Activated naive CD8-positive, alpha-beta T cell treated with anti-CD3 and anti-CD28 coated beads, Interleukin-2, amount 50 U/mL, for 24 hours (primary cell): ENCODE data around the gene ELAVL2.

Experiments
- ATAC-seq: fragments of 150-1000 bp; cut with Tn5 transposase; one replicate; pipeline ENCODE4 v1.10.0; 2021
- DNase-seq: peaks from one replicate; pipeline ENCODE4 v3.0.0; 2021
- H3K27ac Mint-ChIP-seq: one replicate; pipeline ENCODE4 v1.8.0; 2021; ENCODE audit warnings: mild to moderate bottlenecking, mixed read lengths
- H3K27me3 Mint-ChIP-seq: one replicate; pipeline ENCODE4 v1.8.0; 2021; ENCODE audit warnings: mixed read lengths
- H3K36me3 Mint-ChIP-seq: one replicate; pipeline ENCODE4 v1.8.0; 2021; ENCODE audit warnings: low read depth, mixed read lengths
- H3K4me1 Mint-ChIP-seq: one replicate; pipeline ENCODE4 v1.8.0; 2021; ENCODE audit warnings: mixed read lengths
- H3K4me3 Mint-ChIP-seq: one replicate; pipeline ENCODE4 v1.8.0; 2021; ENCODE audit warnings: mild to moderate bottlenecking, moderate library complexity, mixed read lengths
- H3K9me3 Mint-ChIP-seq: one replicate; pipeline ENCODE4 v1.8.0; 2021; ENCODE audit warnings: mixed read lengths

Gene ELAVL2

DNA sequence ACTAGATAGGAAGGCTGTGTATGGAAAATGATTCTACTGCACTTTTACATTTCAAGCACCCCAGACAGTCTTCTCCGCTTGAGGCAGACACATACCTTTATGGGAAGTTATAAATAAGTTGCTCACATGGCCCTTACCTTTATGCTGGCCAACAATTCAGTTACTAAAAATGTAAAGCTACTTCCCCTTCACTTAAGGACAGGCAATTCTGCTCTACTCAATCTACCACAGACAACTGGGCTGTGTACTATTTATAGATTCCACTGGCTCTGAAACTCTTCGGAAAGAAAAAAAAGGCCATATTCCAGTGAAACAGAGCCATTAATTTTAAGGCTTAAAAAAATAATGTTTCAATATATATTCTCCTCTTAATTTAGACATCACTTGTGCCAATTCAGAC is 59.4 kb downstream of the ELAVL2 start:
- Mint-ChIP-seq H3K36me3 (no peaks in the 10 kb centered on the region), H3K27ac (no peak overlapping the region), H3K27me3 (no peaks in the 10 kb centered on the region)

GRCh38 chr9:23765561-23765960 is 60.5 kb downstream of the ELAVL2 start:
- no peak for ATAC-seq
- Mint-ChIP-seq H3K27me3 (no peaks in the 10 kb centered on the region), H3K36me3 (no peaks in the 10 kb centered on the region), H3K4me3 (no peak overlapping the region), H3K27ac (no peak overlapping the region), H3K4me1 (no peaks in the 10 kb centered on the region), H3K9me3 (peaks cover 4% of the 10 kb centered on the region)
- DNase-seq = no peak

More for the DNA sequence above, 59.4 kb downstream of the ELAVL2 start:
- H3K4me1 Mint-ChIP-seq = no peaks in the 10 kb centered on the region
- DNase-seq (no peak), ATAC-seq (no peak)
- peaks cover 4% of the 10 kb centered on the region for H3K9me3 Mint-ChIP-seq
- H3K4me3 Mint-ChIP-seq = no peak overlapping the region

DNA sequence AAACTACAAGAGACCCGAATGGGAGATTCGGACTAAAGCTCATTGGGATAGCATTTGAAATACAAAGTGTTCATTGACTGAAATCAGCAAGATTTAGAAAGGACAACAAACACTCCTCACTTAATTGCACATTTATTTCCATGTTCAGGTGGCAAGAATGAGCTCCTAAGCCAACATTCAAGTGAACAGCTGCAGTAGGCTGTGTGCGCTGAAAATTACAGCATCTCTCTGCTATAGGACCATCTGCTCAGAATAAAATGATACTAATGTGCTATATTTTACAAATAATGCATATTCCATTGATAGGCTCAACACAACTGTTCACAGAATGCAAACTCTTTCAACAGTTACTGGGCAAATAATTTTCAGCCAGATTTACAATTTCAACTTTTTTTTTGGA is 61.8 kb downstream of the ELAVL2 start:
- Mint-ChIP-seq H3K27me3 (no peaks in the 10 kb centered on the region), H3K4me3 (no peak overlapping the region), H3K9me3 (peaks cover 4% of the 10 kb centered on the region), H3K27ac (no peak overlapping the region), H3K4me1 (no peaks in the 10 kb centered on the region), H3K36me3 (no peaks in the 10 kb centered on the region)
- ATAC-seq = no peak
- DNase-seq = no peak

- Mint-ChIP-seq H3K4me3 (no peak overlapping the region), H3K9me3 (peaks cover 4% of the 10 kb centered on the region), H3K27ac (no peak overlapping the region), H3K4me1 (no peaks in the 10 kb centered on the region), H3K36me3 (no peaks in the 10 kb centered on the region), H3K27me3 (no peaks in the 10 kb centered on the region)
- DNase-seq (no peak), ATAC-seq (no peak)
Measured at GRCh38 chr9:23754551-23754950, 71.5 kb downstream of the ELAVL2 start.

DNA sequence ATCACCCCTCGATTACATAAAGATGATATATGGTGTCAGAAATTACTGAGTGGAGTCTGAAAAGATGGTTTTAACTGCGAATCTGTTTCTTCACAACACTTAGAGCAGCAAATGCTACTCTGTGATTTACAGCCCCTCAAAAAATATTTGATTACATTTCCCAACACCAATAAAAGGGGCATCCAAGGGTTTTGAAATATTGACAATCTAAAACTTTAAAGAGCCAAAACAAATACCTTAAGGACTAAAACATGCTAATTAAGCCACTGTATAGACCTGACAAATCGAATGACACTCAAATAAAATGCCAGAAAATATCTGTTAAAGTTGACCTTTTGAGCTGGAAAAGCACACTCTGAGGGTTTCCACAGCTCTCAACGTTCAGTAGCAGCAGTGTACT is 73.2 kb downstream of the ELAVL2 start:
- ATAC-seq (no peak), DNase-seq (no peak)
- Mint-ChIP-seq H3K9me3 (peaks cover 4% of the 10 kb centered on the region), H3K27ac (no peak overlapping the region), H3K4me1 (no peaks in the 10 kb centered on the region), H3K4me3 (no peak overlapping the region), H3K27me3 (no peaks in the 10 kb centered on the region), H3K36me3 (no peaks in the 10 kb centered on the region)

DNA sequence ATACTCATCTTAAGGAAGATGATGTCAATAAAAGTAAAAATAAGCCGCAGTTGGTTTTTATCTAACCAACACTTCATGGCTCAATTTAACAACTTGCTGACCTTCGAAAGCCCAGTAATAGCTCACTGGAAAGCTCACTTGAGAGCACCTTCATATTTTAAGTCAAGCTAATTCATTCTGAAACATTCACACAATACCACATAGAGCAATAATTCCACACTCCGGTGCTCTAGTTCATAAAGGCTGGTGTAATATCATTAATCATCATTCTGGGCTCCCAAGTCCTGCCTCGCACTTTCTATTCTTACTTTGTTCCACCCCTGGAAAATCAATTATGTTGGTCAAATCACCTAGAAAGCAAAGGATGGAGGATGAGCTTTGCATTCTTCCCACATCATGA is 74.4 kb downstream of the ELAVL2 start:
- Mint-ChIP-seq H3K27me3 (no peaks in the 10 kb centered on the region), H3K4me1 (no peaks in the 10 kb centered on the region), H3K36me3 (no peaks in the 10 kb centered on the region), H3K4me3 (no peak overlapping the region), H3K9me3 (peaks cover 4% of the 10 kb centered on the region), H3K27ac (no peak overlapping the region)
- no peak for ATAC-seq
- DNase-seq = no peak

- H3K27ac Mint-ChIP-seq = no peak overlapping the region
- peaks cover 4% of the 10 kb centered on the region for H3K9me3 Mint-ChIP-seq
- H3K27me3 Mint-ChIP-seq = no peaks in the 10 kb centered on the region
- H3K4me3 Mint-ChIP-seq = no peak overlapping the region
- no peaks in the 10 kb centered on the region for H3K4me1 Mint-ChIP-seq
- no peak for DNase-seq
- no peak for ATAC-seq
- H3K36me3 Mint-ChIP-seq = no peaks in the 10 kb centered on the region
Measured at GRCh38 chr9:23750808-23751207, 75.2 kb downstream of the ELAVL2 start.

GRCh38 chr9:23747088-23748075 is 78.7 kb downstream of the ELAVL2 start:
- H3K9me3 Mint-ChIP-seq = no peaks in the 10 kb centered on the region
- no peaks in the 10 kb centered on the region for H3K27me3 Mint-ChIP-seq
- ATAC-seq (no peak), DNase-seq (no peak)
- H3K4me1 Mint-ChIP-seq = no peaks in the 10 kb centered on the region
- H3K36me3 Mint-ChIP-seq = no peaks in the 10 kb centered on the region
- no peak overlapping the region for H3K4me3 Mint-ChIP-seq
- no peak overlapping the region for H3K27ac Mint-ChIP-seq

DNA sequence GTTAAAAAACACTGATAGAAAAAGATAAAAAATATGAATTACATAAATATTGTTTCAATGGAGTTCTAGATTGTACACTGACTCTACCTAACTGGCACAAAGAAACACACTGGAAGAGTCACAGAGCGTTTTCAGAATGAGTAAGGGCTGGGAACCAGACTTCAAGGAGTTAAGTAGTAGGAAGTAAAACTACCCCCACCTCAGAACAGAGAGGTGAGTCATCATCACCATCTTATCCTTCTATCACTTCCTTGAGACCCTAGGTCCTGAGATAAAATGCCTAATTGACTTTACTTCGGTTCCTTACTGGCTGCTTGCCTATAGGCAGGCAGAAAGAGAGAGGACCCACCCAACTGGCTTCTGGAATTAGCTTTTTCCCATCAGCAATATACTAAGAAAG is 79.7 kb downstream of the ELAVL2 start:
- Mint-ChIP-seq H3K9me3 (no peaks in the 10 kb centered on the region), H3K27ac (no peak overlapping the region), H3K27me3 (no peaks in the 10 kb centered on the region), H3K36me3 (no peaks in the 10 kb centered on the region), H3K4me1 (no peaks in the 10 kb centered on the region), H3K4me3 (no peak overlapping the region)
- DNase-seq (no peak), ATAC-seq (no peak)

DNA sequence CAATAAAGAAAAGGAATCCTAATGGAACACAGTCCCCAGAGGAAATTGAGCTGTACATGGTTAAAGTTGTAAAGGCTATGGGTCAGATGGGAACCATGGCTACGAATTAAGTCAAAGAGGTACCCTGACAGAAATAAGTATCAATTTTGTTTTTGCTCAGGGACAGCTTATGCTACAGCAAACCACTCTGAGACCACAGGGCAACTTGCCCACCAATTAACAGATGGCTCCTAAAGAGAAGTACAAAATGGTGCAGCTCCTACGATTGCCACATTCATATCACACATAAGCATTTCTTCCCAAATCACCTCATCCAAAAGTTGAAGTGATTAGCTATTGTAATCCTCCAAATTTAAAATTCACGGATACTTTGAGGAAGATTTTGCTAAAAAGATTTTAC is 83.0 kb downstream of the ELAVL2 start:
- DNase-seq (no peak), ATAC-seq (no peak)
- Mint-ChIP-seq H3K4me1 (no peaks in the 10 kb centered on the region), H3K4me3 (no peak overlapping the region), H3K36me3 (no peaks in the 10 kb centered on the region), H3K27me3 (no peaks in the 10 kb centered on the region), H3K9me3 (peaks cover 3% of the 10 kb centered on the region), H3K27ac (no peak overlapping the region)

DNA sequence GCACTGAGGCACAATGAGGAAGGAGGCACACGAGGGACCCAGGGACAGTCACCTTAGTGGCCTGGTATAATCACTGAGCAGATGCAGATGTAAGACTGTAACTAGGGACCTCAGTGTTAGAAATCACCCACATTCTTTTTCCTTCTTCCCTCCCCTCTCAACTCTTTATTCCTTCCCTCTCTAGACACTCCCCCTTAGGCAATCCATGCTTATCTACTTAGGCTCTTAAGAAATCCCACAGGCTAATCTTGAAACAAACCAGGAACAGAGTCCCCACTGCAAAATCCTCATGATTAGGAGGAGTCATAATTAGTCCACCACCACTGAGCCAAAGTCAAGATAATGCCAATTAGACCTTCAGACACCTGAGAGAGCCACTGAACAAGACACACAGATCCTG is 84.7 kb downstream of the ELAVL2 start:
- H3K9me3 Mint-ChIP-seq = peaks cover 8% of the 10 kb centered on the region
- H3K4me3 Mint-ChIP-seq = no peak overlapping the region
- ATAC-seq (no peak), DNase-seq (no peak)
- H3K4me1 Mint-ChIP-seq = no peaks in the 10 kb centered on the region
- no peaks in the 10 kb centered on the region for H3K36me3 Mint-ChIP-seq
- no peaks in the 10 kb centered on the region for H3K27me3 Mint-ChIP-seq
- no peak overlapping the region for H3K27ac Mint-ChIP-seq

DNA sequence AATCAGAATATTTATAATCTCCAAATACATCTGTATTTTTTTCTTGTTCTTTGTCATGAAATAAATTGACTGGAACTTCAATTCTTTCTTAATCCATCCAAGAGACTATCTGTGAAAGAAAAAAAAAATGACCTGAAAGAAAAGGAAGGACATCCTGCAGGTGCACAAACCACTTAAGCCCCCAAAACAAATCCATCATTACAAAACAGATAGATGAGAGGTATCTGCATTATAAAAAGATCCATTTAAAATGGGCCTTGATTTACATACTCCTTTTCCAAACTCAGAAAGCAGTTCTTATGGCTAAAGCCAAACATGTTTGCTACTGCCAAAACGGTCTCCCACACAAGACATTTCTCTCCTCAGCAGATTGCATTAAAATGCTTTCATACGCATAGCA is 85.5 kb downstream of the ELAVL2 start:
- H3K27me3 Mint-ChIP-seq = no peaks in the 10 kb centered on the region
- H3K9me3 Mint-ChIP-seq = peaks cover 8% of the 10 kb centered on the region
- H3K36me3 Mint-ChIP-seq = no peaks in the 10 kb centered on the region
- DNase-seq = no peak
- no peaks in the 10 kb centered on the region for H3K4me1 Mint-ChIP-seq
- H3K27ac Mint-ChIP-seq = no peak overlapping the region
- no peak for ATAC-seq
- H3K4me3 Mint-ChIP-seq = no peak overlapping the region

DNA sequence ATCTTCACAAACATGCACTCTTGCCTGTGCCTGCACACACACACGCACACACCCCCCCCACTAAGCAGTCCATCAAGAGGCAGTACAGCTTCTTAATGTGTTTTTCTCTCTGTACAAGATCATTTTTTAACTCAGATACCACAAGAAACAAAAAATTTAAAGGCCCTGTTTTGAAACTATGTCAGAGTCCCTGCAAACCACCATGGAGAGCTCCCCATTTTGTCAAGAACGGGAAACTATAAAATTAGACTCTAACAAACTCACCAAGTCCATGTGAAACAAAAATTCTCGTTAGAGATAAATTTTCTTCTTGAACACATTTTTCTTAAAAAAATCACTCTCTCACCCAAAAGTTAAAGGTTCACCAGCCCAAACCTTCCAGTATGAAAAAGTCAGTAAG is 86.3 kb downstream of the ELAVL2 start:
- no peak for ATAC-seq
- Mint-ChIP-seq H3K4me1 (no peaks in the 10 kb centered on the region), H3K36me3 (no peaks in the 10 kb centered on the region), H3K9me3 (peaks cover 8% of the 10 kb centered on the region), H3K4me3 (no peak overlapping the region), H3K27me3 (no peaks in the 10 kb centered on the region), H3K27ac (no peak overlapping the region)
- DNase-seq = no peak

DNA sequence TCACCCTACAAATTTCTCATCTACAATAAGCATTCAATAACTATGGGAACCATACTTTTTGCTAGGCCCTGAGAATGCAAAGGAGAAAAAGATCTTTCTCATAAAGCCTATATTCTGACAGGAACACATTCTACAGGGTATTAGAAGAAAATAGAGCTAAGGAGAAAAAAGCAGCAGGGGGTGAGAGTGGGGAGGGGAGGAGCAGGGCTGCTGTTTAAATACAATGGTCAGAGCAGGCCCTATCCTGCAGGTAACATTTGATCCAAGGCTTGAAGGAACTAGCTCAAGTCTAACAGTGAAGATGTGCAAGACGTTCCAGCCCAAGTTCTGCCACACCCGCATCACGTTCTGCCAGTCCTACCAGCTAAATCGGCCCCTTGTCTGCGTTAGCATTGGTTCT is 89.7 kb downstream of the ELAVL2 start:
- H3K27ac Mint-ChIP-seq = no peak overlapping the region
- H3K27me3 Mint-ChIP-seq = no peaks in the 10 kb centered on the region
- H3K9me3 Mint-ChIP-seq = peaks cover 8% of the 10 kb centered on the region
- DNase-seq (no peak), ATAC-seq (no peak)
- H3K4me1 Mint-ChIP-seq = no peaks in the 10 kb centered on the region
- H3K36me3 Mint-ChIP-seq = no peaks in the 10 kb centered on the region
- H3K4me3 Mint-ChIP-seq = no peak overlapping the region

DNA sequence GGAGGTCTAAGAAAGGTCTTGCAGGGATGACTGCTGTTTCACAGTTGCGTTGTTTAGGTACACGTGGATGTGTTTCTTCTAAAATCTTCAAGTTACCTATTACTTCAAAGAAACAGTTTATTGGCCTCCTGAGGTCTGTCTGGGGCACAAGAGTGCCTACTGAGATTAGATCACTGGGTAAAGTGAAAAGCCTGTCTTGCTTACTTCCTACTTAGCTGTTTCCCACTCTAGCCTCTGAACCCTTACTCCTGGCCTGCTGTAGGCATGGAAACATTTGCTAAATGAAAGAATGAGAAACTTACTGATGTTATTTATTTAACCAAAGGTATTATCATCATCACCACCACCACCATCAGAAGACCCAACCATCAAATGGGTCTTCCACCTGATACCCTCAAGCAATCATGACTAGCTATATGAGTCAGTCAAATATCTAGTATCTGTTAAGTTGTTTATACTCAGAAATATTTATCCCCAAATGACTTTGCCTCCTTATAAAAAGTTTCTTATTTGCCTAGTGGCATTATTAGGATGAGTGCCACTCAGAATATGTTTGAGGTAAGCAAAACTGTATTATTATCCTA is 92.5 kb downstream of the ELAVL2 start:
- ATAC-seq (no peak), DNase-seq (no peak)
- Mint-ChIP-seq H3K27me3 (no peaks in the 10 kb centered on the region), H3K36me3 (no peaks in the 10 kb centered on the region), H3K27ac (no peak overlapping the region), H3K4me3 (no peak overlapping the region), H3K4me1 (no peaks in the 10 kb centered on the region), H3K9me3 (peaks cover 5% of the 10 kb centered on the region)
